Peyer's patch (tissue), 4 donors: ENCODE results near the gene ETFA. TPM values are rescaled to one million over a fixed set of nuclear protein-coding genes. Genes with fewer than 3 reads are reported as not detected.
A peak's percentile ranks its signal among the peaks of the same experiment; 100 is the strongest.

Experiments used
- DNase-seq, 3 donors: peaks; one replicate each; pipeline ENCODE4 v3.0.0-alpha.2; 2017 to 2019
- H3K27ac ChIP-seq, 4 donors: fragments of 200-600 bp; sonication (generic); one replicate each; pipeline ENCODE4 v1.5.1; 2016 to 2019
- H3K27me3 ChIP-seq, 2 donors: fragments of 200-600 bp; sonication (generic); one replicate each; pipeline ENCODE4 v1.5.1; 2019
- H3K36me3 ChIP-seq, 3 donors: fragments of 200-600 bp; sonication (generic); one replicate each; pipeline ENCODE4 v1.5.1; 2016 to 2019
- H3K4me1 ChIP-seq, 4 donors: fragments of 200-600 bp; sonication (generic); one replicate each; pipeline ENCODE4 v1.5.1; 2016 to 2019
- H3K4me3 ChIP-seq, 4 donors: fragments of 200-600 bp; sonication (generic); 1 replicate in 3 of 4; 2 replicates in 1 of 4; pipeline ENCODE4 v1.5.1; 2016 to 2019; ENCODE audit warnings: mild to moderate bottlenecking in 1 of 4
- H3K9me3 ChIP-seq, 4 donors: fragments of 200-600 bp; sonication (generic); one replicate each; pipeline ENCODE4 v1.5.1; 2016 to 2019; ENCODE audit warnings: mild to moderate bottlenecking in 1 of 4
- CTCF ChIP-seq, 6 experiments: fragments of 450-650 bp in 4 of 6; fragments of 200-600 bp in 2 of 6; sonication (generic) in 1 of 6; IDR thresholded peaks; one replicate each; pipeline ENCODE4 v1.5.1; 2017 to 2019; ENCODE audit warnings: antibody characterized with exemption in 6 of 6, mild to moderate bottlenecking in 3 of 6, moderate library complexity in 1 of 6
- POLR2A ChIP-seq, 2 donors: fragments of 450-650 bp; IDR thresholded peaks; one replicate each; pipeline ENCODE4 v1.5.1; 2017; ENCODE audit warnings: antibody characterized with exemption in 2 of 2, mild to moderate bottlenecking in 2 of 2, moderate library complexity in 2 of 2
- total RNA-seq, 4 donors: library from RNA; depleted of rRNA; stranded (reverse); fragments of >200 nt; gene quantifications; one replicate each; pipeline ENCODE4 v1.1.0, GENCODE V29; 2016

The ETFA gene
- total RNA-seq, 4 donors from 2014 or later = 110 to 175 (median 163) TPM

DNA sequence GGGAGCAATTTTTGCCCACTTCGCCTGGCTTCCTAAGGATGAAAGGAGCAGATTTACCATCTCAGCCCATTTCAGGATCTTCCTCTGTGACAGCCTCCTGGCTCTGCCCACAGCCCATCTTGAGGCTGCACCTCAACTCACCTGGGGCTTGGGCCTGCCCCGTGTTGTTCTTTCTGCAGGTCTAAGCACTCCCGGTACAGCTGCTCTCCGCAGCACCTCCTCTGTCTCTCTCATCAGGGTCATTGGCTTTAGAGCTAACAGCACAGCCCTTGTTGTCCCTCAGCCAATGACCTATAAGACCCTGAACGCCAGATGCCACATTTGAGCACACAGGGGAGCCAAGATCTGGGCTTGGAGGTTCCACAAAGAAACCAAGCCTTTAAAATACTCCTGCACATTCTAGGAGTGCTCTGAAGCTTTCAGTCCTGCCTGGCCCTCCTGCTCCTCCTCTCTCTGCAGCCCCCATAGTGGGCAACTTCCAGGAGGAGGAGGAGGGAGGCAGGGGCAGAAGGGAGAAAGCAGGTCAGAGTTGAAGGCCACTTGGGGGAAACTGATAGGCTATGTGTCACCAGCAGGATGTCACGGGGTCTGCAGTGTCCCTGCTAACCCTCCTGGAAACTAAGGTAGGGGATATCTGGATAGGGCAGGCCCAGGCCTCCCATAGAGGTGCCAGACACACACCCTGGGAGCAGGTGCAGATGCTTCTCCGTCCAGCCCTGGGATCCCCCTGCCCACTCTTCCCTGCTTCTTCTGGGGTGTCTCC, 115.6 kb downstream of the ETFA start:
- peaks cover 0 to 34% (median 4%) of the 10 kb centered on the region in 4 donors for H3K4me1 ChIP-seq
- DNase-seq = no peak

GRCh38 chr15:76193934-76194333, 117.3 kb downstream of the ETFA start:
- H3K9me3 ChIP-seq = no peaks in the 10 kb centered on the region
- no peak overlapping the region for H3K4me3 ChIP-seq
- no peaks in the 10 kb centered on the region for H3K36me3 ChIP-seq
- H3K27me3 ChIP-seq = peaks cover 0 to 7% of the 10 kb centered on the region in 2 donors
- H3K4me1 ChIP-seq = peaks cover 0 to 38% (median 4%) of the 10 kb centered on the region in 4 donors
- H3K27ac ChIP-seq = no peak overlapping the region
- no peak for TF ChIP-seq POLR2A (IDR thresholded peaks at IDR 0.05)
- TF ChIP-seq CTCF (IDR thresholded peaks at IDR 0.05) = no peak
- no peak for DNase-seq

More for the DNA sequence above, 115.6 kb downstream of the ETFA start:
- no peaks in the 10 kb centered on the region for H3K36me3 ChIP-seq
- no peak for TF ChIP-seq CTCF (IDR thresholded peaks at IDR 0.05)
- TF ChIP-seq POLR2A (IDR thresholded peaks at IDR 0.05) = no peak
- H3K27me3 ChIP-seq = peaks cover 0 to 7% of the 10 kb centered on the region in 2 donors
- H3K4me3 ChIP-seq = no peak overlapping the region
- H3K9me3 ChIP-seq = no peaks in the 10 kb centered on the region
- no peak overlapping the region for H3K27ac ChIP-seq

DNA sequence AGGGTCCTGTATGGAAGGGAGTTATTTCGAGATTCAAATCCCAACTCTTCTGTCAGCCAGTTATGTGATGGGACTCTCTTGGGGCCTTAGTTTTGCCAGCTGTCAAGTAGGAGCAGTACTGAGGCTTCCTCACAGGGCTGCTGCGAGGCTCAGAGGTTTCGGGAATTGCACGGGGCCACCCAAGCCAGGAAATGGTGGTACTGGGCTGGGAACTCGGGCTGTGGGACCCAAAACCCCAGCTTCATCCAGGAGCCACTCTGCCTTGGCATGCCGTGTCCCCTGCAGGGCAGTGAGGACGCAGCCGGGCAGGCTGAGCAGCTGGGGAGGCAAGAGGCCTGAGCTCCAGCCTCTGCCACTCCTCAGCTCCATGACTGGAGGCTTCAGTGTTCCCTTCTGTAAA, 118.6 kb downstream of the ETFA start:
- no peak for TF ChIP-seq POLR2A (IDR thresholded peaks at IDR 0.05)
- TF ChIP-seq CTCF (IDR thresholded peaks at IDR 0.05) = no peak
- Histone ChIP-seq H3K36me3 (no peaks in the 10 kb centered on the region), H3K27ac (no peak overlapping the region), H3K27me3 (peaks cover 0 to 7% of the 10 kb centered on the region in 2 donors), H3K4me1 (peaks cover 0 to 36% (median 4%) of the 10 kb centered on the region in 4 donors), H3K9me3 (no peaks in the 10 kb centered on the region), H3K4me3 (no peak overlapping the region)
- DNase-seq = no peak

- TF ChIP-seq CTCF (IDR thresholded peaks at IDR 0.05) (no peak), POLR2A (IDR thresholded peaks at IDR 0.05) (no peak)
- Histone ChIP-seq H3K9me3 (no peaks in the 10 kb centered on the region), H3K4me3 (no peak overlapping the region), H3K27me3 (peaks cover 0 to 7% of the 10 kb centered on the region in 2 donors), H3K4me1 (peaks cover 0 to 26% (median 4%) of the 10 kb centered on the region in 4 donors), H3K27ac (no peak overlapping the region), H3K36me3 (no peaks in the 10 kb centered on the region)
- DNase-seq = no peak
These were observed 119.6 kb downstream of the ETFA start for GRCh38 chr15:76191539-76192244.

- Histone ChIP-seq H3K27me3 (peaks cover 0 to 7% of the 10 kb centered on the region in 2 donors), H3K27ac (no peak overlapping the region)
- DNase-seq = peak; percentile 65 to 88 (median 88)
These were observed 120.3 kb downstream of the ETFA start for GRCh38 chr15:76190751-76191538.

More at GRCh38 chr15:76190751-76191538, 120.3 kb downstream of the ETFA start:
- no peak overlapping the region for H3K4me3 ChIP-seq
- H3K36me3 ChIP-seq = no peaks in the 10 kb centered on the region
- no peaks in the 10 kb centered on the region for H3K9me3 ChIP-seq
- TF ChIP-seq POLR2A (IDR thresholded peaks at IDR 0.05) (no peak), CTCF (IDR thresholded peaks at IDR 0.05) (peak; percentile 28 to 87 (median 82))
- peaks cover 0 to 18% (median 4%) of the 10 kb centered on the region in 4 donors for H3K4me1 ChIP-seq
